HCT116 (cell line): Measurements from ENCODE around the gene EML4. TPM values are rescaled to one million over a fixed set of nuclear protein-coding genes. Genes with fewer than 3 reads are reported as not detected.
A peak's percentile ranks its signal among the peaks of the same experiment; 100 is the strongest.

ENCODE experiments used
- ATAC-seq: fragments of 200-7000 bp; cut with Tn5 transposase; 2 replicates; pipeline ENCODE4 v1.9.1; 2020; ENCODE audit warnings: mild to moderate bottlenecking, moderate library complexity
- BruUV-seq: library from RNA; stranded (reverse); fragments of 400-500 nt; replicated peaks from 2 replicates; lab custom pipeline; 2021; lab: Mats Ljungman, UMichigan
- CTCF ChIA-PET: fragments of 300-600 bp; sonication (Branson Sonifier 250); formaldehyde crosslinking; loops from one replicate; lab custom pipeline; 2021; ENCODE audit warnings: antibody characterized with exemption; lab: Charles Lee
- POLR2A ChIA-PET: fragments of 300-600, 350-600 bp; sonication (Branson Sonifier 250); formaldehyde crosslinking; loops from one replicate; lab custom pipeline; 2021; ENCODE audit warnings: antibody characterized with exemption; lab: Charles Lee
- RAD21 ChIA-PET, 2 experiments: fragments of 300-600 bp; sonication (Branson Sonifier 250); formaldehyde crosslinking; loops; one replicate each; lab custom pipeline; 2023; ENCODE audit warnings: low total read pairs in 2 of 2; ENCODE audit not compliant: uncharacterized antibody in 2 of 2, unreplicated experiment in 2 of 2, low non-redundant PET in 1 of 2; lab: Charles Lee
- DNase-seq: peaks from one replicate; pipeline ENCODE4 v3.0.0-alpha.2; 2010; ENCODE audit warnings: low read depth, low spot score
- H2AFZ ChIP-seq: fragments of 200-600 bp; shearing (Covaris generic), sonication (generic); 2 replicates; pipeline ENCODE4 v1.6.1; 2017; ENCODE audit warnings: low read depth, mixed run types, mixed read lengths, antibody characterized with exemption, low read length; ENCODE audit not compliant: poor library complexity, severe bottlenecking
- H3K27ac ChIP-seq: 2 replicates; pipeline ENCODE4 v1.5.1; 2012; ENCODE audit warnings: low read depth, low read length
- H3K27me3 ChIP-seq: fragments of 200-600 bp; sonication (generic); 2 replicates; pipeline ENCODE4 v1.6.1; 2016; ENCODE audit warnings: mixed run types, low read length, mixed read lengths; ENCODE audit not compliant: insufficient read depth
- H3K36me3 ChIP-seq, 2 experiments: fragments of 200-500 bp in 1 of 2; fragments of 200-600 bp in 1 of 2; sonication (Bioruptor generic) in 1 of 2; sonication (generic) in 1 of 2; 2 replicates each; pipeline versions ENCODE4 v1.5.1 to v1.6.1; 2014 to 2016; ENCODE audit warnings: low read length in 2 of 2, inconsistent platforms in 1 of 2, mixed read lengths in 1 of 2, mixed run types in 1 of 2; ENCODE audit not compliant: insufficient read depth in 2 of 2, control insufficient read depth in 1 of 2
- H3K4me1 ChIP-seq, 2 experiments: fragments of 200-600 bp in 1 of 2; sonication (generic) in 1 of 2; 2 replicates each; pipeline versions ENCODE4 v1.5.1 to v1.6.1; 2012 to 2017; ENCODE audit warnings: low read length in 2 of 2, inconsistent platforms in 1 of 2, mild to moderate bottlenecking in 1 of 2, mixed read lengths in 1 of 2, mixed run types in 1 of 2, moderate library complexity in 1 of 2; ENCODE audit not compliant: insufficient read depth in 2 of 2, control insufficient read depth in 1 of 2
- H3K4me2 ChIP-seq: fragments of 200-600 bp; sonication (generic); 2 replicates; pipeline ENCODE4 v1.6.1; 2017; ENCODE audit warnings: mixed run types, low read length, mixed read lengths
- H3K4me3 ChIP-seq, 2 experiments: fragments of 200-600 bp in 1 of 2; sonication (generic) in 1 of 2; replicated peaks in 1 of 2; 2 replicates each; pipeline ENCODE4 v1.5.1; 2011 to 2016; ENCODE audit warnings: low read length in 2 of 2, control low read depth in 1 of 2, low read depth in 1 of 2, mild to moderate bottlenecking in 1 of 2, mixed read lengths in 1 of 2, mixed run types in 1 of 2
- H3K79me2 ChIP-seq: fragments of 200-600 bp; sonication (generic); 2 replicates; pipeline ENCODE4 v1.6.1; 2017; ENCODE audit warnings: mild to moderate bottlenecking, mixed run types, low read length, moderate library complexity, mixed read lengths; ENCODE audit not compliant: insufficient read depth
- H3K9ac ChIP-seq: fragments of 200-600 bp; sonication (generic); 2 replicates; pipeline ENCODE4 v1.6.1; 2016; ENCODE audit warnings: low read length, mixed read lengths
- H3K9me2 ChIP-seq: fragments of 200-600 bp; sonication (generic), shearing (Covaris generic); 2 replicates; pipeline ENCODE4 v1.6.1; 2017; ENCODE audit warnings: mixed run types, mild to moderate bottlenecking, moderate library complexity; ENCODE audit not compliant: insufficient read depth
- H3K9me3 ChIP-seq, 2 experiments: fragments of 200-500 bp in 1 of 2; fragments of 200-600 bp in 1 of 2; sonication (Bioruptor generic) in 1 of 2; sonication (generic) in 1 of 2; 2 replicates each; pipeline ENCODE4 v1.6.1; 2014 to 2017; ENCODE audit warnings: low read length in 2 of 2, mixed read lengths in 2 of 2, inconsistent platforms in 1 of 2, low read depth in 1 of 2, mild to moderate bottlenecking in 1 of 2, mixed run types in 1 of 2, moderate library complexity in 1 of 2; ENCODE audit not compliant: control insufficient read depth in 1 of 2, insufficient read depth in 1 of 2
- H4K20me1 ChIP-seq: fragments of 200-600 bp; sonication (generic), shearing (Covaris generic); 2 replicates; pipeline ENCODE4 v1.6.1; 2017; ENCODE audit warnings: mixed run types, mild to moderate bottlenecking, moderate library complexity; ENCODE audit not compliant: insufficient read depth
- EGR1 ChIP-seq: IDR thresholded peaks from 2 replicates; pipeline ENCODE4 v1.6.1; 2012; ENCODE audit warnings: low read depth
- POLR2A ChIP-seq: IDR thresholded peaks from 2 replicates; pipeline ENCODE4 v1.7.0; 2011; ENCODE audit warnings: borderline replicate concordance; ENCODE audit not compliant: insufficient read depth, insufficient read length; ENCODE audit errors: extremely low read depth
- REST ChIP-seq: IDR thresholded peaks from 2 replicates; pipeline ENCODE4 v1.6.1; 2012; ENCODE audit warnings: low read depth
- intact Hi-C: fragments of 100-400 bp; cut with micrococcal nuclease; formaldehyde crosslinking; loops from 2 replicates; pipeline ENCODE4 v1.10.0; 2022
- total RNA-seq: library from RNA; stranded (reverse); gene quantifications from one replicate; pipeline ENCODE4 v1.2.1, GENCODE V29; 2021; ENCODE audit not compliant: unreplicated experiment

EML4 gene
- total RNA-seq, 1 experiment from 2014 or later: 53.5 TPM

GRCh38 chr2:42342061-42342794, 173.1 kb downstream of the EML4 start:
- ATAC-seq (peak; percentile 78), DNase-seq (peak; percentile 10)
- ChIA-PET RAD21 (no interaction called here), CTCF (no interaction called here), POLR2A (no interaction called here)
- intact Hi-C loops: no loop called here
- Histone ChIP-seq H3K9me3 (no peaks in the 10 kb centered on the region), H4K20me1 (no peaks in the 10 kb centered on the region), H3K4me2 (peak overlapping the region; percentile 55)
- TF ChIP-seq REST (no peak), POLR2A (no peak)
- TF ChIP-seq, all 23 proteins: peak for 0
- H3K27ac ChIP-seq: no peak overlapping the region
- no TSS peak for BruUV-seq
- no peaks in the 10 kb centered on the region for H3K27me3 ChIP-seq
- peaks cover 22% of the 10 kb centered on the region for H3K79me2 ChIP-seq
- no peak overlapping the region for H2AFZ ChIP-seq
- no peak overlapping the region for H3K9ac ChIP-seq
- H3K9me2 ChIP-seq: no peaks in the 10 kb centered on the region
- peaks cover 1 to 3% of the 10 kb centered on the region in 2 experiments; a peak in 1 of 4 replicates for H3K36me3 ChIP-seq
- H3K4me3 ChIP-seq: no peak overlapping the region
- peaks cover 4 to 16% of the 10 kb centered on the region in 2 experiments; a peak in 3 of 4 replicates for H3K4me1 ChIP-seq

- no peak overlapping the region for H3K9ac ChIP-seq
- intact Hi-C loops: no loop called here
Observed at GRCh38 chr2:42342795-42343241, 173.7 kb downstream of the EML4 start.

More at GRCh38 chr2:42342795-42343241, 173.7 kb downstream of the EML4 start:
- ATAC-seq (peak; percentile 39), DNase-seq (no peak)
- Histone ChIP-seq H3K9me2 (no peaks in the 10 kb centered on the region), H3K9me3 (no peaks in the 10 kb centered on the region), H3K27ac (no peak overlapping the region), H3K4me3 (no peak overlapping the region), H3K4me1 (peaks cover 4 to 16% of the 10 kb centered on the region in 2 experiments; a peak in 3 of 4 replicates), H3K79me2 (peaks cover 28% of the 10 kb centered on the region)
- TF ChIP-seq POLR2A (no peak), EGR1 (no peak)
- TF ChIP-seq, all 23 proteins: peak for 0
- RAD21 ChIA-PET: no interaction called here
- no peak overlapping the region for H2AFZ ChIP-seq
- BruUV-seq: no TSS peak
- POLR2A ChIA-PET: no interaction called here
- H3K27me3 ChIP-seq: no peaks in the 10 kb centered on the region
- peak overlapping the region; percentile 55 for H3K4me2 ChIP-seq
- no peaks in the 10 kb centered on the region; a peak in 1 of 4 replicates for H3K36me3 ChIP-seq
- CTCF ChIA-PET: no interaction called here
- no peaks in the 10 kb centered on the region for H4K20me1 ChIP-seq
